Activated naive CD8-positive, alpha-beta T cell treated with anti-CD3 and anti-CD28 coated beads, Interleukin-2, amount 50 U/mL, for 24 hours (primary cell): ENCODE data around the gene RABL6.
A peak's percentile ranks its signal among the peaks of the same experiment; 100 is the strongest.
"Not testable (repeated sequence)": the region's sequence is repeated elsewhere in the genome, so short reads cannot be mapped to it uniquely, and the experiment has no call there.

Experiments
- ATAC-seq: fragments of 150-1000 bp; cut with Tn5 transposase; one replicate; pipeline ENCODE4 v1.10.0; 2021
- DNase-seq: peaks from one replicate; pipeline ENCODE4 v3.0.0; 2021
- H3K27ac Mint-ChIP-seq: one replicate; pipeline ENCODE4 v1.8.0; 2021; ENCODE audit warnings: mild to moderate bottlenecking, mixed read lengths
- H3K27me3 Mint-ChIP-seq: one replicate; pipeline ENCODE4 v1.8.0; 2021; ENCODE audit warnings: mixed read lengths
- H3K36me3 Mint-ChIP-seq: one replicate; pipeline ENCODE4 v1.8.0; 2021; ENCODE audit warnings: low read depth, mixed read lengths
- H3K4me1 Mint-ChIP-seq: one replicate; pipeline ENCODE4 v1.8.0; 2021; ENCODE audit warnings: mixed read lengths
- H3K4me3 Mint-ChIP-seq: one replicate; pipeline ENCODE4 v1.8.0; 2021; ENCODE audit warnings: mild to moderate bottlenecking, moderate library complexity, mixed read lengths
- H3K9me3 Mint-ChIP-seq: one replicate; pipeline ENCODE4 v1.8.0; 2021; ENCODE audit warnings: mixed read lengths

Gene RABL6, protein sequence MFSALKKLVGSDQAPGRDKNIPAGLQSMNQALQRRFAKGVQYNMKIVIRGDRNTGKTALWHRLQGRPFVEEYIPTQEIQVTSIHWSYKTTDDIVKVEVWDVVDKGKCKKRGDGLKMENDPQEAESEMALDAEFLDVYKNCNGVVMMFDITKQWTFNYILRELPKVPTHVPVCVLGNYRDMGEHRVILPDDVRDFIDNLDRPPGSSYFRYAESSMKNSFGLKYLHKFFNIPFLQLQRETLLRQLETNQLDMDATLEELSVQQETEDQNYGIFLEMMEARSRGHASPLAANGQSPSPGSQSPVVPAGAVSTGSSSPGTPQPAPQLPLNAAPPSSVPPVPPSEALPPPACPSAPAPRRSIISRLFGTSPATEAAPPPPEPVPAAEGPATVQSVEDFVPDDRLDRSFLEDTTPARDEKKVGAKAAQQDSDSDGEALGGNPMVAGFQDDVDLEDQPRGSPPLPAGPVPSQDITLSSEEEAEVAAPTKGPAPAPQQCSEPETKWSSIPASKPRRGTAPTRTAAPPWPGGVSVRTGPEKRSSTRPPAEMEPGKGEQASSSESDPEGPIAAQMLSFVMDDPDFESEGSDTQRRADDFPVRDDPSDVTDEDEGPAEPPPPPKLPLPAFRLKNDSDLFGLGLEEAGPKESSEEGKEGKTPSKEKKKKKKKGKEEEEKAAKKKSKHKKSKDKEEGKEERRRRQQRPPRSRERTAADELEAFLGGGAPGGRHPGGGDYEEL

DNA sequence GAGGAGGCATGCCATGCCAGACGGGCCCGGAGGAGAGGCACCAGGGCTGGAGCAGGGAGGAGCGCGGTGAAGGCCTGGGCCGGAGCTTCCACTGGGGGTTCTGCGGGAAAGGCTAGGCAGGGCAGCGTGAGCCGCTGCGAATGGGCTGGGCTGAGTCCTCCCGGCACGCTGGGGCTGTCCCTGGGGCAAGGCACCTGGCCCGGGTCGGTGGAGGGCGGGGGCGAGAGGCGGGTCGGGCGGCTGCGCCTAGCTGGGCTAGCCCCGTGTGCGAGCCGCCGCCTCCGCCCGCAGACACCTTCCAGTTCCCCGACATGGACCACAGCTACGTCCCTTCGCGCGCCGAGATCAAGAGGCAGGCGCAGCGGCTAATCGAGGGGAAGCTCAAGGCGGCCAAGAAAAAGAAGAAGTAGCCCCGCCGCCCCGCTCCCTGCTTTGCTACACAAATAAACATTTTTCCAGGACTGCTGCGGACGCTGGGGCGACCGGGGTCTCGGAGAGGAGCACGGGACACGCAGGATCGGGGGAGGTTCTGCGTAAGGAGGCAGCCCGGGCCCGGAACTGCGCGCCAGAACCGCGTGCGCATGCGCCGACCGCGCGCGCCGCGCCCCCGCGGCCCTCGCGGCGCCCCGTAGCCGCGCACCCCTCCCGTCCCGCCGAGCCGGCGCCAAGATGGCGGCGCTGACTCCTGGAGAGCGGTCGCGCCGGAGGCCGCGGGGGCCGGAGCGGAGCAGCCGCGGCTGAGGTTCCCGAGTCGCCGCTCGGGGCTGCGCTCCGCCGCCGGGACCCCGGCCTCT lies at the start of gene RABL6:
Gene RABL6 (plus strand): TSS at position 668 of the 794 bp plus-strand sequence. CDS start 249 bp downstream, outside the sequence.
- H3K36me3 Mint-ChIP-seq, result peaks cover 12% of the 10 kb centered on the region
- peak; percentile 83 for DNase-seq

DNA sequence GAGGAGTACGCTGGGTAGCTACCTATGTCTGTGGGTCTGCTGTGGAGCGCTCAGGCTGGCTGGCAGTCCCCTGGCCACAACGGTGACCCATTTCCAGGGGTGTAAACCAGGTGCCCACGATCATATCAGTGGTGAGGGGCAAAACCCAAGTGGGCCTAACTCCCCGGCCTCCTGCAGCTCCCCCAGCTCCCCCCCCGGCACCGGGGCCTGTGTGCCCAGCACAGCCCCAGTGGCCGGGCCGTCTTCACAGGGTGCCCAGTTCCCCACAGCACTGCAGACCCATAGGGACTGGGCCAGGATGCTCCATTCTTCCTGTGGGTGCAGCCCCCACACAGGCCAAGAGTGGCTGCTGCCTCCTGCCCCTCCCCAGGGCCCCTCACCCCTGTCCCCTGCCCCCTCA lies 48.7 kb upstream of the RABL6 start:
- H3K4me3 Mint-ChIP-seq, result no peak overlapping the region
- no peaks in the 10 kb centered on the region for H3K9me3 Mint-ChIP-seq
- H3K27me3 Mint-ChIP-seq, result peaks cover 7% of the 10 kb centered on the region
- H3K36me3 Mint-ChIP-seq, result no peaks in the 10 kb centered on the region
- ATAC-seq, result no peak
- no peak for DNase-seq
- H3K4me1 Mint-ChIP-seq, result peaks cover 2% of the 10 kb centered on the region
- H3K27ac Mint-ChIP-seq, result no peak overlapping the region

More for the DNA sequence above, at the start of gene RABL6:
- H3K4me1 Mint-ChIP-seq, result peaks cover 29% of the 10 kb centered on the region
- no peaks in the 10 kb centered on the region for H3K9me3 Mint-ChIP-seq
- H3K4me3 Mint-ChIP-seq, result peak within 1 kb of the TSS; percentile 85
- ATAC-seq, result peak; percentile 85
- H3K27ac Mint-ChIP-seq, result peak within 1 kb of the TSS; percentile 89
- no peaks in the 10 kb centered on the region for H3K27me3 Mint-ChIP-seq

DNA sequence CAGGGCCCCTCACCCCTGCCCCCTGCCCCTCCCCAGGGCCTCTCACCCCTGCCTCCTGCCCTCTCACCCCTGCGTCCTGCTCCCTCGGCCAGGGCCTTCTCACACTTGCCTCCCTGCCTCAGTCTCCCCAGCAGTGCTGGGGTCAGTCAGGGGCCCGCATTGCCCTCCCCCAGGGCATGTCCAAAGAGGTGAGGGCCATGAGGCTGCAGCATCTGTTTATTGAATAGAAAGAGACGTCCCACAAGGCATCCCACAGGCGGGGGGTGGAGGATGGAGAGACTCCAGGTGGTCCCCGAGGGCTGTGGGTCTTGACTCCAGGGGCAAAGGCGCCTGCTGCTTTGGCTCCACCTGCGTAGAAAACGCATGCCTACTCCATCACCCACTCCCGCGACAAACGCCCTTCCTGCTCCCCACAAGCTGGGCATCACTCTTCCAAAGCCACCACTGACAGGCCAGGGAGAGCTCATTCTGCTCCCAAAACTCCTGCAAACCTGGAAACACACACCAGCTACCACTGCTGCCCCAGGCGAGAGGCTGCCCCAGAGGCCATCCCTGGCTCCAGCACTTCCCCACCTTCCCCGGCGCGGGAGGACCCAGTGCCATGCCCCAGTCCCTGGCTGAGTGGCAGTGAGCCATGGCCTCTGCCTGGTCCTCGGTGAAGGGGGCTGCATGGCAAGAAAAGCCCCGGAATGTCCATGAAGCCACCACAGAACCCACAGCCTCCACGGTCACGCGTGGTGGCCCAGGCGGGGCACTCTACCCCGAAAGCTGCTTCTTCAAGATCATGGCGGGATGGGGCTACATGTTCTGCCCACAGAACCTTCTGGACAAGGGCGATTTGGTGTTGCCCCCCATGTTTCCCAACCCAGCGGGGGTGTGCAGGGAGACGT lies 48.1 kb upstream of the RABL6 start:
- H3K27me3 Mint-ChIP-seq, result peaks cover 7% of the 10 kb centered on the region
- DNase-seq (no peak), ATAC-seq (no peak)
- H3K27ac Mint-ChIP-seq, result no peak overlapping the region
- H3K4me3 Mint-ChIP-seq, result no peak overlapping the region
- no peaks in the 10 kb centered on the region for H3K9me3 Mint-ChIP-seq
- peaks cover 2% of the 10 kb centered on the region for H3K4me1 Mint-ChIP-seq
- no peaks in the 10 kb centered on the region for H3K36me3 Mint-ChIP-seq

DNA sequence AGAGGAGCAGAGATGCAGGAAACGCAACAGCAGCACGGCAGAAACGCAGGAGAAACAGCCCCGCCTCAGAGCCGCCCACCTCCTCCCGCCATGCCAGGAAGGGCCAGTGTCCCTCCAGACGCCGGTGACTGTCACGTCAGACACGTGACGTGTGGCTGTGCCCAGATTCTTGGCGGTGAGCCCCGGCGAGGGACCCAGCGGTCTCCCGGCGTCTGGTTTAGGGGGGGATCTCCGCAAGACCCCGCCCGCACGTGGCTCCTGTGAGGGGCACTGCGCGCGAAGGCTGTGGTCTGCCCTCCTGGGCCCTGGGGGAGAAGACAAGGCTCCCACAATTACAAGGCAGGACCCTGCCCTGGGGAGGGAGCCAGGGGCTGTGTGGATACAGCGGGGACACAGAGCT lies 47.3 kb upstream of the RABL6 start:
- Mint-ChIP-seq H3K27ac (no peak overlapping the region), H3K9me3 (no peaks in the 10 kb centered on the region), H3K27me3 (peaks cover 8% of the 10 kb centered on the region), H3K4me3 (no peak overlapping the region), H3K36me3 (no peaks in the 10 kb centered on the region), H3K4me1 (peaks cover 2% of the 10 kb centered on the region)
- DNase-seq (no peak), ATAC-seq (no peak)

DNA sequence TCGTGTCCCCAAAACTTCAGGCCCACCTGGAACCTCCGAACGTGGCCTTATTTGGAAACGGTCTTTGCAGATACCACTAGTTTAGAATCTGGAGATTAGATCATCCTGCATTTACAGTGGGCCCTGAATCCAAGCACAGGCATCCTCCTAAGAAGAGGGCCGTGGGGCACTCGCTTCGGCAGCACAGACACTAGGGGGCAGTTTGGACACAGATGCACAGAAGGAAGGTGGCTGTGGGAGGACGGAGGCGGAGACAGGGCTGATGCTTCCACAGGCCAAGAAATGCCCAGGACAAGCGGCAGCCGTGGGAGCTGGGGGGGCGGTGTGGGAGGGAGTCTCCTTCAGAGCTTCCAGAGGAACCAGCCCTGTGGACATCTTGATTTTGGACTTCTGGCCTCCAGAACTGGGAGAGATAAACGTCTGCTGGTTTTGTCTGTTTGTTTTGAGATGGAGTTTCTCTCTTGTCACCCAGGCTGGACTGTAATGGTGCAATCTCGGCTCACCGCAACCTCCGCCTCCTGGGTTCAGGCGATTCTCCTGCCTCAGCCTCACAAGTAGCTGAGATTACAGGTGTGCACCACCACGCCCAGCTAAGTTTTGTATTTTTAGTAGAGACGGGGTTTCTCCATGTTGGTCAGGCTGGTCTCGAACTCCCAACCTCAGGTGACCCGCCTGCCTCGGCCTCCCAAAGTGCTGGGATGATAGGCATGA lies 46.8 kb upstream of the RABL6 start:
- DNase-seq, result peak; percentile 33
- H3K4me3 Mint-ChIP-seq, H3K27ac Mint-ChIP-seq, ATAC-seq, H3K9me3 Mint-ChIP-seq, H3K27me3 Mint-ChIP-seq, H3K4me1 Mint-ChIP-seq, H3K36me3 Mint-ChIP-seq: not testable (repeated sequence)

DNA sequence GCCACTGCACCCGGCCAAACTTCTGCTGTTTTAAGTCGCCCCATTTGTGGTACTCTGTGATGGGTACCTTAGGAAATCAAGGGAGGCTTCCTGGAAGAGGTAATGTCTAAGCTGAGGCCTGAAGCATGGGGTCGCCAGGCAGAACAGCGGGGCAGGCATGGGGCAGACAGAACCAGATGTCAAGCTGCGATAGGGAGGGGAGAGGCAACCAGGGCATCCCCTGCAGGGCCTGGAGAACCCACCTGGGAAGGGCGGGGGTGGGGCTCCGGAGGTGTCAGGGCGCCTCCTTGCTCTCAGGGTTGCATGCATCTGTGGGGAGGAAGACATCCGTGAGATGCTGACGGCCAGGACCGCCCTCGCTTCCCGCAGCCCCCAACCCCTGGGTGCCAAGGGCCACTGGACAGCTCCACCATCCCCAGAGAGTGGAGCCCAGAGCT lies 46.2 kb upstream of the RABL6 start:
- peaks cover 8% of the 10 kb centered on the region for H3K4me1 Mint-ChIP-seq

DNA sequence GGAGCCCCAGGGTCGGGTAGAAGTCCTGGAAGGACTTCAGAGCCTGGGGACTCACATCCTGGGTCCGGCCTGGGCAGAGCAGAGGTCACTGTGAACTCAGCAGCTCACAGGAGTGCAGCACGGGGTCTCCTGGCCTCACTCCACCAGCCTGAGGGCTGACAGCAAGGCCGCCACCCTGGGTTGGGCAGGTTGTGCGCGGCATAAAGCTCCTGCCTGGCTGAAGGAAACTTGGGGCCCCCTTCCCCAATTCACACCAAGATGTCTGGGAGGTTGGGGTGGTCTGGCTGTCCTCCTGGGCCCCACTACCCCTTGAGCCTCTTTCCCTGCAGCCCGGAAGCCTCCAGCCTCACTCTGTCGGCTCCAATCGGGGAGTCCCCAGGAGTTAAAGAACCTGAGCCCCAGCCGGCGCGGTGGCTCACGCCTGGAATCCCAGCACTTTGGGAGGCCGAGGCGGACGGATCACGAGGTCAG lies 45.5 kb upstream of the RABL6 start:
- DNase-seq (no peak), ATAC-seq (no peak)
- Mint-ChIP-seq H3K36me3 (no peaks in the 10 kb centered on the region), H3K4me1 (peaks cover 14% of the 10 kb centered on the region), H3K27me3 (peaks cover 8% of the 10 kb centered on the region), H3K4me3 (no peak overlapping the region), H3K9me3 (no peaks in the 10 kb centered on the region), H3K27ac (no peak overlapping the region)

More for the DNA sequence above, 46.2 kb upstream of the RABL6 start:
- Mint-ChIP-seq H3K27ac (no peak overlapping the region), H3K36me3 (no peaks in the 10 kb centered on the region), H3K9me3 (no peaks in the 10 kb centered on the region), H3K27me3 (peaks cover 6% of the 10 kb centered on the region), H3K4me3 (no peak overlapping the region)
- no peak for ATAC-seq
- no peak for DNase-seq

DNA sequence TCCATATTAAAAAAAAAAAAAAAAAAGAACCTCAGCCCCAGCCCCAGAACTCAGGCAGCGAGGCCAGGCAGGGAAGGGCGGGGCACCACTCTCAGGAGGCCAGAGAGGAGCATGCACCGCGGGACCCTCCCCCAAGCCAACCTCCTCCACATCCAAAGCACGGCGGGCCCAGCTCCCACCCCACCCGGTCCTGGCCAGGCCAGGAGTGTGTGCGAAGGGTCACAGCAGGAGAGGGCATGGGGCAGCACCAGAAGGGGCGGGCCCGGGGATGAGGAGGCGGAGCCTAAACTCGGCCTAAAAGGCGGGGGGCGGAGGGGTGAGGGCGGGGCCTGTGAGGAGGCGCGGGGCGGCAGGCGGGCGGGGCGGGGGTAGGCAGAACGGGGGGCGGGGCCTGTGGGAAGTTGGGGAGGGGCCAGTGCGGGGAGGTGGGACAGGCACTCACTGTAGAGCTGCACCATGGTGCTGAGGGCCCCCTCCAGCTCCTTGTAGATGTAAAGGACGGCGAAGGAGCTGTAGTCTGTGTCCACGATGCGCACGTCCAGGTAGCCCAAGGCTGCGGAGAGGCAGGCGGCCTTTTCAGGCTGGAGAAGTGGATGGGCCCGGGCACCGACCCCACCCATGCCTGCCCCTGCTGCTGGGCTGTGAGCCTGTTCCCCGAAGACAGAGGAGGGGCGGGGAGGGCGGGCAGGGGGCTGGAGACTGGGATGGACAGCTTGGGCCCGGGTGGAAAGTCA lies 44.7 kb upstream of the RABL6 start:
- H3K9me3 Mint-ChIP-seq, result no peaks in the 10 kb centered on the region
- peaks cover 13% of the 10 kb centered on the region for H3K27me3 Mint-ChIP-seq
- H3K27ac Mint-ChIP-seq, result no peak overlapping the region
- H3K36me3 Mint-ChIP-seq, result no peaks in the 10 kb centered on the region
- no peak overlapping the region for H3K4me3 Mint-ChIP-seq
- peaks cover 14% of the 10 kb centered on the region for H3K4me1 Mint-ChIP-seq
- no peak for ATAC-seq
- DNase-seq, result peak; percentile 67

DNA sequence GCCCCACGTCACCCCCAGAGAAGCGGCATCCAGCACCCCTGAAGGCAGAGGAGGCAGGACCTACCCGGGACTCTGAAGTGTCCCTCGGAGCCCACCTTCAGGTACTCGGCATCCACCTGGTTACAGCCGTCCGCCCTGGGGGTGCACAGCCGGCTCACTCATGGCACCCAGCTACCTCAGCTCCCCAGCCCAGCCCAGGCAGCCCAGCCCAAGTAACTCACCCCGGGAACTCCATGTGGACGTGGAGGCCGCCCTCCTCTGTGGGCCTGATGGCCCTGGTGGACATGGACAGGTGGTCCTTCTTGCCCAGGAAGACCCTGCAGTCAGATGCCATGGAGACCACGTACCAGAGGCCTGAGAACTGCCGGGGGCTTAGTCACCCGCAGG lies 44.1 kb upstream of the RABL6 start:
- Mint-ChIP-seq H3K9me3 (no peaks in the 10 kb centered on the region), H3K4me1 (peaks cover 14% of the 10 kb centered on the region), H3K27ac (no peak overlapping the region), H3K36me3 (no peaks in the 10 kb centered on the region), H3K27me3 (peaks cover 15% of the 10 kb centered on the region), H3K4me3 (no peak overlapping the region)
- no peak for ATAC-seq
- no peak for DNase-seq

DNA sequence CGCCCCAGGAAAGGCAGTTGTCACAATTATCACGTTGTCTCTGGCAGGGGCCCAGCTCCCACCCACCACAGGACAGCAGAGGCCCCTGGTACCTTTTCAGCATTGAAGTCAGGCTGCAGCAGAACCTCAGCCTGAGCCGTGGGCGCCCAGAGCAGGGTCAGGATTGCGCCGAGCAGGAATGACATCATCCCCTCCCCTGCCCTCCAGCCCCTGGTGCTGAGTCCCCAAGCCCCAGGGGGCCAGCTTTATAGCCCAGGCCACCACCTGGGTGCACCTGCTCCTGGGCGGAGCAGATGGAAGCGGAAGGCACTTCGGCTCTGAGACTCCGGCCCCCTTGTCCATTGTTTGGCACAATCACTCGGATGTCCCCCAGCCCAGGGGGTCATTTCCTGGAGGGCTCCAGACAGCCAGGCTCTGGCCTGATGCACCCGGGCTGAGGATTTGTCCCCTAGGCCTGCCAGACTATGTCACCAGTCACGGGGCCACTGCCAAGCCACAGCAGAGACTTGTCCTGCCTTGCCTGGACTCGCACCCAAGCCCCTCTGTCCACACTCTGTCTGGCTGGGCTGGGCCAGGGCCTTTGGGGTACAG lies 43.4 kb upstream of the RABL6 start, which contains the start of gene LCN15:
Gene LCN15 (minus strand): TSS at position 218 of the 591 bp plus-strand sequence. CDS start 30 bp downstream, at position 188.
- ATAC-seq (no peak), DNase-seq (no peak)
- Mint-ChIP-seq H3K27ac (no peak within 1 kb of the TSS), H3K9me3 (no peaks in the 10 kb centered on the region), H3K4me3 (no peak within 1 kb of the TSS), H3K4me1 (peaks cover 14% of the 10 kb centered on the region), H3K36me3 (no peaks in the 10 kb centered on the region), H3K27me3 (peaks cover 15% of the 10 kb centered on the region)

DNA sequence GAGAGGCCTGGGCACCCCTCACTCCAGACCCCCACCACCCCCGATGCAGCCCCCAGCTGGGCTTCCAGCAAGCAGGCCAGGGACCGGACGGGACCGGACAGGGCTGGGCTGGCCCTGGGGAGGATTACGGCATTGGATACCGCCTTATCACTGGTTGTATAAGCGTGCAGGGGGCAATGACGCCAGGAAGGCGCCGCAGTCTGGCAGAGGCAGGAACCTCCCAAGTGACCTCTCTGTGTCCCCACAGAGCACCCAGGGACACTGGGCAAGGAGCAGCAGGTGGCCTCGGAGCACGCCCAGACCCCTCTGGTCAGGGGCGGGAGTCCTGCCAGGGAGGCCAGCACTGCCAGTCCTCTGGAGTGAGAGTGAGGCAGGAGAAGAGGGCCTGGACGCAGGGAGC lies 42.7 kb upstream of the RABL6 start:
- ATAC-seq, result no peak
- DNase-seq, result no peak
- H3K4me1 Mint-ChIP-seq, result peaks cover 14% of the 10 kb centered on the region
- no peak overlapping the region for H3K27ac Mint-ChIP-seq
- H3K9me3 Mint-ChIP-seq, result no peaks in the 10 kb centered on the region
- no peaks in the 10 kb centered on the region for H3K36me3 Mint-ChIP-seq
- H3K27me3 Mint-ChIP-seq, result peaks cover 17% of the 10 kb centered on the region
- H3K4me3 Mint-ChIP-seq, result no peak overlapping the region

DNA sequence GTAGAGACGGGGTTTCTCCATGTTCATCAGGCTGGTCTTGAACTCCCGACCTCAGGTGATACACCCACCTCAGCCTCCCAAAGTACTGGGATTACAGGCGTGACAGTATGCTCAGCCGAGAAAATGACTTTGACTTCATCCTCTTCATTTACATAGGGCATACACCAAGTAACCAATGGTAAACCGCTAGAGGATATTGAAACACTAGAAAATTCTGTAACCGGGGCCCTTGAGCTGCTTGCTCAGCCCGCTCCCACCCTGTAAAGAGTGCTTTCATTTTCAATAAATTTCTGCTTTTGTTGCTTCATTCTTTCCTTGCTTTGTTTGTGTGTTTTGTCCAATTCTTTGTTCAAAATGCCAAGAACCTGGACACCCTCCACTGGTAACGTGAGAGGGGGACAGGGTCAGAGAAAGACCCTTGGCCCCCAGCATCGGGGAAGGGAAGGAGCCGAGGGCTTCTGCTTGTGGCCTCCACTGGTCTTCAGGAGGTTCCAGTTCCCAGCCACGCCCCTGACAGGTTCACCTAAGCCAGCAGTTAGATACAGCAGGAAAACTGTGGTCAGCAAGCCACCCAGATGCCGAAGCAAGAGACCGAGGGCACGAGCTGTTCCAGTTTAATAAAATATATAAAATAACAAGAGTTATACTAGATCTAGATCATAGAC lies 41.9 kb upstream of the RABL6 start:
- DNase-seq, ATAC-seq, H3K4me3 Mint-ChIP-seq, H3K36me3 Mint-ChIP-seq, H3K9me3 Mint-ChIP-seq, H3K27ac Mint-ChIP-seq: not testable (repeated sequence)
- peaks cover 12% of the 10 kb centered on the region for H3K4me1 Mint-ChIP-seq
- peaks cover 14% of the 10 kb centered on the region for H3K27me3 Mint-ChIP-seq
